SU-DHL-6 (cell line): ENCODE data around the gene DPYSL4.

Experiments used
- EZH2phosphoT487 ChIP-seq: fragments of 200-600 bp; sonication (generic), shearing (Covaris generic); conservative IDR thresholded peaks from 2 replicates; pipeline ENCODE4 v1.6.1; 2018; ENCODE audit warnings: mild to moderate bottlenecking, antibody characterized with exemption, low read length, moderate library complexity, mixed read lengths
- TF ChIP-seq, protein P1 (sequence below): fragments of 200-600 bp; sonication (generic); IDR thresholded peaks from one replicate; pipeline ENCODE4 v1.5.1; 2017; ENCODE audit warnings: antibody characterized with exemption, mild to moderate bottlenecking, low read length, moderate library complexity; ENCODE audit not compliant: insufficient read depth, poor library complexity, severe bottlenecking

DNA sequence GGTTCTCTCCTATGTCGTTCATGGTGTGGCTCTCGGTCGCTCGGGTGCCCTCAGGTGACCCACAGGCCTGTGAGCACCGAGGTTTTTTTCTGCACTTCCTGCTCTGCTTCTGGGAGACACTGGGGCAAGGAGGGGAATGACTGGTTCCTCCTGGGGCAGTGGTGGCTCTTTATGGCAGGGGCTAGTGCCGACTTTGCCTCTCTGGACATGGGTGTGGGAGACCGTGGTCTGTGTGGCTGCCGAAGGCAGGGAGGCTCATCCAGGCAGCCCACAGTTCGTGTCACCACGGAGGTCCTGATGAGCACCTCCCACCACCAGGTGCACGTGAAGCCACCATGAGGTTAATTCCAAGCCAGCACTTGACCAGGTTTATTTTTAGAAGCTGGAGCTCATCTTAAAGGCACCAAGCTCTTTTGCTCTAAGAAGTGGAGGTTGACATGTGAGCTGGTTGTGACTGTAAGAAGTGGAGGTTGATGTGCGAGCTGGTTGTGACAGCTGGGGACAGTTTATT, 24.7 kb upstream of the DPYSL4 start:
- TF ChIP-seq, protein P1, sequence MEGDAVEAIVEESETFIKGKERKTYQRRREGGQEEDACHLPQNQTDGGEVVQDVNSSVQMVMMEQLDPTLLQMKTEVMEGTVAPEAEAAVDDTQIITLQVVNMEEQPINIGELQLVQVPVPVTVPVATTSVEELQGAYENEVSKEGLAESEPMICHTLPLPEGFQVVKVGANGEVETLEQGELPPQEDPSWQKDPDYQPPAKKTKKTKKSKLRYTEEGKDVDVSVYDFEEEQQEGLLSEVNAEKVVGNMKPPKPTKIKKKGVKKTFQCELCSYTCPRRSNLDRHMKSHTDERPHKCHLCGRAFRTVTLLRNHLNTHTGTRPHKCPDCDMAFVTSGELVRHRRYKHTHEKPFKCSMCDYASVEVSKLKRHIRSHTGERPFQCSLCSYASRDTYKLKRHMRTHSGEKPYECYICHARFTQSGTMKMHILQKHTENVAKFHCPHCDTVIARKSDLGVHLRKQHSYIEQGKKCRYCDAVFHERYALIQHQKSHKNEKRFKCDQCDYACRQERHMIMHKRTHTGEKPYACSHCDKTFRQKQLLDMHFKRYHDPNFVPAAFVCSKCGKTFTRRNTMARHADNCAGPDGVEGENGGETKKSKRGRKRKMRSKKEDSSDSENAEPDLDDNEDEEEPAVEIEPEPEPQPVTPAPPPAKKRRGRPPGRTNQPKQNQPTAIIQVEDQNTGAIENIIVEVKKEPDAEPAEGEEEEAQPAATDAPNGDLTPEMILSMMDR, result no peak
- no peak for TF ChIP-seq EZH2phosphoT487
